ENCODE data around the gene MAMDC2. TPM values are rescaled to one million over a fixed set of nuclear protein-coding genes. Genes with fewer than 3 reads are reported as not detected.

MAMDC2 gene
- polyA plus RNA-seq, 2 of the 4 experiments (the other 2 are of a cell fraction) = 0.30 to 0.34 TPM

- ATAC-seq (no peak), DNase-seq (ENCODE audit: low read depth in 1 of 2, low spot score in 1 of 2) (no peak), FAIRE-seq (no peak)
- Histone ChIP-seq H3K27ac (no peak overlapping the region), H3K4me1 (no peaks in the 10 kb centered on the region), H3K9me3 (no peaks in the 10 kb centered on the region), H3K4me3 (no peak overlapping the region), H3K4me2 (no peak overlapping the region)
- ChIA-PET POLR2A (no interaction called here), CTCF (no interaction called here)
- WGBS (ENCODE audit: missing lambda C conversion rate) = 17% methylated on average over 3 of the region's 3 CpGs
- TF ChIP-seq SMC3 (IDR thresholded peaks at IDR 0.05) = no peak
- TF ChIP-seq NPAS2 (CRISPR knock-in tag; IDR thresholded peaks at IDR 0.05; ENCODE audit: borderline replicate concordance) = no peak
- no peak for TF ChIP-seq MYC (IDR thresholded peaks at IDR 0.05; ENCODE audit: borderline replicate concordance, low read length)
- no peak for TF ChIP-seq SREBF2 (IDR thresholded peaks at IDR 0.05)
- TF ChIP-seq ZC3H11A (IDR thresholded peaks at IDR 0.05) = no peak
- TF ChIP-seq USF2 (IDR thresholded peaks at IDR 0.05) = no peak
- no peak for TF ChIP-seq POLR2AphosphoS2 (conservative IDR thresholded peaks at IDR 0.05; ENCODE audit: low read length)
- no peak for TF ChIP-seq FOXS1 (CRISPR knock-in tag; IDR thresholded peaks at IDR 0.05)
- no peak for TF ChIP-seq JUN (IDR thresholded peaks at IDR 0.05)
- no peak for TF ChIP-seq BHLHE40 (IDR thresholded peaks at IDR 0.05; ENCODE audit: low read depth, low read length)
- TF ChIP-seq RARB (CRISPR knock-in tag; IDR thresholded peaks at IDR 0.05) = no peak
- TF ChIP-seq EHF (CRISPR knock-in tag; IDR thresholded peaks at IDR 0.05) = no peak
- no peak for TF ChIP-seq KDM1A (IDR thresholded peaks at IDR 0.05; ENCODE audit: low read depth)
- no peak for TF ChIP-seq GATA3 (IDR thresholded peaks at IDR 0.05; ENCODE audit: borderline replicate concordance)
- TF ChIP-seq ESRRA (IDR thresholded peaks at IDR 0.05; ENCODE audit: borderline replicate concordance, low read length) = no peak
- TF ChIP-seq CBX8 (IDR thresholded peaks at IDR 0.05) = no peak
- TF ChIP-seq MAX (IDR thresholded peaks at IDR 0.05) = no peak
- TF ChIP-seq, protein P1, sequence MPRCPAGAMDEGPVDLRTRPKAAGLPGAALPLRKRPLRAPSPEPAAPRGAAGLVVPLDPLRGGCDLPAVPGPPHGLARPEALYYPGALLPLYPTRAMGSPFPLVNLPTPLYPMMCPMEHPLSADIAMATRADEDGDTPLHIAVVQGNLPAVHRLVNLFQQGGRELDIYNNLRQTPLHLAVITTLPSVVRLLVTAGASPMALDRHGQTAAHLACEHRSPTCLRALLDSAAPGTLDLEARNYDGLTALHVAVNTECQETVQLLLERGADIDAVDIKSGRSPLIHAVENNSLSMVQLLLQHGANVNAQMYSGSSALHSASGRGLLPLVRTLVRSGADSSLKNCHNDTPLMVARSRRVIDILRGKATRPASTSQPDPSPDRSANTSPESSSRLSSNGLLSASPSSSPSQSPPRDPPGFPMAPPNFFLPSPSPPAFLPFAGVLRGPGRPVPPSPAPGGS (IDR thresholded peaks at IDR 0.05) = no peak
Observed at GRCh38 chr9:70054521-70054920, 10.9 kb downstream of the MAMDC2 start.

DNA sequence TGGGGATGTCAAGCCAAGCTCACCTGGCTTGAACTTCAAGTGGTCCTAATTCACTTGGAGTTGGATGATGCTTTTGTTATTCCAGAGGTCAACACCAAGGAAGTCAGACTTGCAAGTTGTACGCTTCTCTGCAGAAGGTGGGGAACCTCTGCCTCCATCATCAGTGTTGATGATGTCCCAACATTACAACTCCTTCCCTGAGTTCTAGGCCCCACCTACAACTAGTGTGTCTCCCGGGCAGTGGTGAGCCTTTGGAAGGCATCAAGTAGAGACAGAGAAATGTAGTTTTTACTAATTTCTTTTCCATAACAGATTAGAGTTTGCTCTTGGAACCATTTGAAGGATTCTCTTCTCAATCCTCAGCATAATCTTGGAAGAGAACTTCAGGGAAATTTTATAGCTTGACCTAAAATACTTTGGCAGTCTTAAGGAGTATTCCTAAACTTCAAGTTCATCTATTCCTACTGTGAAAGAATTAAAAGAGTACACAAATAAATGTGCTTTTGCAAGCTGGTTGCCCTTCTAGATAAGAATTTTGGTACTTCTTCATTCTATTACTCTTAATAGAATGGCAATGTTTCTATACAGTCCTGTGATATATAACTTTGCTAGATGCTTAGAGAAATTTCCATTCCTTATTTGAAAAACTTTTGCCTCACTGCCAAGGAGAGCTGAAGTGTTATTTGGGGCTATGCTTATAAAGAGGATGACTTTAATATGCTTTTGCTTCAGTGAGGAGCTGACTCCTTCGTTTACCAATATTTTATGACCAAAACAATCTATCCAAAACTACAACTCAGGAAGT, 12.0 kb downstream of the MAMDC2 start:
- H3K4me1 ChIP-seq = no peaks in the 10 kb centered on the region
- ChIA-PET CTCF (interaction anchor here (0.6 to 1.6 kb wide), 3 partner anchors 56 to 614 kb away, joined by 3 to 5 read pairs (median 4); no protein-coding TSS in a partner anchor), POLR2A (no interaction called here)
- H3K9me3 ChIP-seq = no peaks in the 10 kb centered on the region
- FAIRE-seq (no peak), DNase-seq (ENCODE audit: low read depth in 1 of 2, low spot score in 1 of 2) (no peak), ATAC-seq (no peak)
- no peak overlapping the region for H3K27ac ChIP-seq
- H3K4me2 ChIP-seq = no peak overlapping the region
- TF ChIP-seq CEBPB (IDR thresholded peaks at IDR 0.05) = no peak
- 27% methylated on average over 3 of the region's 3 CpGs for WGBS (ENCODE audit: missing lambda C conversion rate)
- H3K4me3 ChIP-seq = no peak overlapping the region

GRCh38 chr9:70056211-70056944, 12.7 kb downstream of the MAMDC2 start:
- 52% methylated on average over 10 of the region's 10 CpGs for WGBS (ENCODE audit: missing lambda C conversion rate)
- ChIA-PET POLR2A (no interaction called here), CTCF (interaction anchor here (0.6 to 1.6 kb wide), 3 partner anchors 55 to 613 kb away, joined by 3 to 5 read pairs (median 4); no protein-coding TSS in a partner anchor)
- H3K27ac ChIP-seq = no peak overlapping the region
- DNase-seq (ENCODE audit: low read depth in 1 of 2, low spot score in 1 of 2) (no peak), ATAC-seq (no peak), FAIRE-seq (no peak)
- H3K4me2 ChIP-seq = no peak overlapping the region
- H3K4me3 ChIP-seq = no peak overlapping the region
- H3K4me1 ChIP-seq = no peaks in the 10 kb centered on the region
- no peaks in the 10 kb centered on the region for H3K9me3 ChIP-seq
- no peak for TF ChIP-seq KDM1A (IDR thresholded peaks at IDR 0.05; ENCODE audit: low read depth)
- TF ChIP-seq, protein P2, sequence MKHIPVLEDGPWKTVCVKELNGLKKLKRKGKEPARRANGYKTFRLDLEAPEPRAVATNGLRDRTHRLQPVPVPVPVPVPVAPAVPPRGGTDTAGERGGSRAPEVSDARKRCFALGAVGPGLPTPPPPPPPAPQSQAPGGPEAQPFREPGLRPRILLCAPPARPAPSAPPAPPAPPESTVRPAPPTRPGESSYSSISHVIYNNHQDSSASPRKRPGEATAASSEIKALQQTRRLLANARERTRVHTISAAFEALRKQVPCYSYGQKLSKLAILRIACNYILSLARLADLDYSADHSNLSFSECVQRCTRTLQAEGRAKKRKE (CRISPR knock-in tag; IDR thresholded peaks at IDR 0.05; ENCODE audit: low read depth) = no peak
- TF ChIP-seq HDAC2 (IDR thresholded peaks at IDR 0.05) = no peak
- no peak for TF ChIP-seq POLR2AphosphoS2 (conservative IDR thresholded peaks at IDR 0.05; ENCODE audit: low read length)
- no peak for TF ChIP-seq MYC (IDR thresholded peaks at IDR 0.05; ENCODE audit: borderline replicate concordance, low read length)
- no peak for TF ChIP-seq CHD2 (IDR thresholded peaks at IDR 0.05; ENCODE audit: low read length, partially characterized antibody)
- no peak for TF ChIP-seq BHLHE40 (IDR thresholded peaks at IDR 0.05; ENCODE audit: low read depth, low read length)
- TF ChIP-seq, protein P3, sequence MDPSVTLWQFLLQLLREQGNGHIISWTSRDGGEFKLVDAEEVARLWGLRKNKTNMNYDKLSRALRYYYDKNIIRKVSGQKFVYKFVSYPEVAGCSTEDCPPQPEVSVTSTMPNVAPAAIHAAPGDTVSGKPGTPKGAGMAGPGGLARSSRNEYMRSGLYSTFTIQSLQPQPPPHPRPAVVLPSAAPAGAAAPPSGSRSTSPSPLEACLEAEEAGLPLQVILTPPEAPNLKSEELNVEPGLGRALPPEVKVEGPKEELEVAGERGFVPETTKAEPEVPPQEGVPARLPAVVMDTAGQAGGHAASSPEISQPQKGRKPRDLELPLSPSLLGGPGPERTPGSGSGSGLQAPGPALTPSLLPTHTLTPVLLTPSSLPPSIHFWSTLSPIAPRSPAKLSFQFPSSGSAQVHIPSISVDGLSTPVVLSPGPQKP (IDR thresholded peaks at IDR 0.05; ENCODE audit: low read depth, low read length) = no peak
- TF ChIP-seq SMC3 (IDR thresholded peaks at IDR 0.05) = no peak
- no peak for TF ChIP-seq CBX2 (IDR thresholded peaks at IDR 0.05; ENCODE audit: borderline replicate concordance, low read depth)
- TF ChIP-seq JUN (IDR thresholded peaks at IDR 0.05) = no peak
- no peak for TF ChIP-seq EP300 (IDR thresholded peaks at IDR 0.05)
- TF ChIP-seq, protein P4, sequence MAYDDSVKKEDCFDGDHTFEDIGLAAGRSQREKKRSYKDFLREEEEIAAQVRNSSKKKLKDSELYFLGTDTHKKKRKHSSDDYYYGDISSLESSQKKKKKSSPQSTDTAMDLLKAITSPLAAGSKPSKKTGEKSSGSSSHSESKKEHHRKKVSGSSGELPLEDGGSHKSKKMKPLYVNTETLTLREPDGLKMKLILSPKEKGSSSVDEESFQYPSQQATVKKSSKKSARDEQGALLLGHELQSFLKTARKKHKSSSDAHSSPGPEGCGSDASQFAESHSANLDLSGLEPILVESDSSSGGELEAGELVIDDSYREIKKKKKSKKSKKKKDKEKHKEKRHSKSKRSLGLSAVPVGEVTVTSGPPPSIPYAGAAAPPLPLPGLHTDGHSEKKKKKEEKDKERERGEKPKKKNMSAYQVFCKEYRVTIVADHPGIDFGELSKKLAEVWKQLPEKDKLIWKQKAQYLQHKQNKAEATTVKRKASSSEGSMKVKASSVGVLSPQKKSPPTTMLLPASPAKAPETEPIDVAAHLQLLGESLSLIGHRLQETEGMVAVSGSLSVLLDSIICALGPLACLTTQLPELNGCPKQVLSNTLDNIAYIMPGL (CRISPR knock-in tag; IDR thresholded peaks at IDR 0.05; ENCODE audit: borderline replicate concordance) = no peak
- no peak for TF ChIP-seq KDM5A (IDR thresholded peaks at IDR 0.05)
